ENCODE data around the gene NOL4L. TPM values are rescaled to one million over a fixed set of nuclear protein-coding genes. Genes with fewer than 3 reads are reported as not detected.

The NOL4L gene
- polyA plus RNA-seq, 2 of the 4 experiments (the other 2 are of a cell fraction), result 9.5 to 11.8 TPM

- H3K9me3 ChIP-seq, result no peaks in the 10 kb centered on the region
- FAIRE-seq (no peak), ATAC-seq (no peak), DNase-seq (ENCODE audit: low read depth in 1 of 2, low spot score in 1 of 2) (no peak)
- CTCF ChIA-PET, result interaction anchor here (0.9 to 1.3 kb wide), 2 partner anchors 9 to 13 kb away, joined by 3 read pairs; no protein-coding TSS in a partner anchor
- 63% methylated on average over 5 of the region's 5 CpGs for WGBS (ENCODE audit: missing lambda C conversion rate)
- POLR2A ChIA-PET, result no interaction called here
- H3K4me2 ChIP-seq, result no peak overlapping the region
- no peak for TF ChIP-seq EP300 (IDR thresholded peaks at IDR 0.05)
- no peak for TF ChIP-seq HDAC2 (IDR thresholded peaks at IDR 0.05)
- H3K4me1 ChIP-seq, result no peaks in the 10 kb centered on the region
- H3K27ac ChIP-seq, result no peak overlapping the region
- H3K4me3 ChIP-seq, result no peak overlapping the region
Measured at GRCh38 chr20:32621071-32621890, 36.1 kb upstream of the NOL4L start.

- Histone ChIP-seq H3K4me1 (no peaks in the 10 kb centered on the region), H3K4me2 (no peak overlapping the region), H3K9me3 (no peaks in the 10 kb centered on the region), H3K4me3 (no peak overlapping the region), H3K27ac (no peak overlapping the region)
- FAIRE-seq (no peak), DNase-seq (ENCODE audit: low read depth in 1 of 2, low spot score in 1 of 2) (no peak), ATAC-seq (no peak)
- WGBS (ENCODE audit: missing lambda C conversion rate), result 54% methylated on average over 8 of the region's 8 CpGs
- CTCF ChIA-PET, result interaction anchor here (0.9 to 2.0 kb wide), 4 partner anchors 12 to 97 kb away, joined by 3 to 6 read pairs (median 5); no protein-coding TSS in a partner anchor
- TF ChIP-seq HES2 (IDR thresholded peaks at IDR 0.05) (no peak), FOSL2 (IDR thresholded peaks at IDR 0.05) (no peak), FOSL2 (CRISPR knock-in tag; IDR thresholded peaks at IDR 0.05) (no peak), PBX3 (IDR thresholded peaks at IDR 0.05) (no peak), MAZ (IDR thresholded peaks at IDR 0.05; ENCODE audit: borderline replicate concordance, low read depth, low read length) (no peak), MAFK (IDR thresholded peaks at IDR 0.05; ENCODE audit: partially characterized antibody) (no peak), REST (IDR thresholded peaks at IDR 0.05) (no peak), SMC3 (IDR thresholded peaks at IDR 0.05) (no peak), CBX8 (IDR thresholded peaks at IDR 0.05) (no peak), RNF2 (IDR thresholded peaks at IDR 0.05; ENCODE audit: borderline replicate concordance, low read depth) (no peak), RCOR1 (IDR thresholded peaks at IDR 0.05; ENCODE audit: low read depth, low read length) (no peak), MYC (IDR thresholded peaks at IDR 0.05; ENCODE audit: borderline replicate concordance, low read length) (no peak), RFX5 (IDR thresholded peaks at IDR 0.05) (no peak), RAD21 (conservative IDR thresholded peaks at IDR 0.05 in 1 of 2, IDR thresholded peaks at IDR 0.05 in 1 of 2) (no peak), BHLHE40 (IDR thresholded peaks at IDR 0.05; ENCODE audit: low read depth, low read length) (no peak), FOSB (CRISPR knock-in tag; IDR thresholded peaks at IDR 0.05) (no peak), ZFP36 (IDR thresholded peaks at IDR 0.05; ENCODE audit: borderline replicate concordance, partially characterized antibody) (no peak), TP53 (CRISPR knock-in tag; IDR thresholded peaks at IDR 0.05) (no peak), HDAC2 (IDR thresholded peaks at IDR 0.05) (no peak), POLR2AphosphoS2 (conservative IDR thresholded peaks at IDR 0.05; ENCODE audit: low read length) (no peak), HOXB5 (CRISPR knock-in tag; IDR thresholded peaks at IDR 0.05) (no peak)
- POLR2A ChIA-PET, result no interaction called here
Measured at GRCh38 chr20:32619586-32619985, 34.5 kb upstream of the NOL4L start.
